HepG2 (cell line): Measurements from ENCODE around the gene INF2. TPM values are rescaled to one million over a fixed set of nuclear protein-coding genes. Genes with fewer than 3 reads are reported as not detected.

ENCODE experiments used
- ASH2L ChIP-seq: fragments of 300-600, 200-600 bp; sonication (generic); IDR thresholded peaks from 2 replicates; pipeline ENCODE4 v1.7.0; 2017; ENCODE audit warnings: low read depth, mild to moderate bottlenecking, moderate library complexity, mixed read lengths, low read length; ENCODE audit not compliant: insufficient read length
- ELF4 ChIP-seq: sonication (generic); formaldehyde crosslinking; IDR thresholded peaks from 2 replicates; pipeline ENCODE4 v1.5.0; 2020; ENCODE audit warnings: missing genetic modification reagents, mild to moderate bottlenecking, moderate library complexity, borderline replicate concordance
- EP300 ChIP-seq, 3 experiments: sonication (generic) in 1 of 3; formaldehyde crosslinking in 1 of 3; IDR thresholded peaks; 2 replicates each; pipeline versions ENCODE4 v1.5.1 to v1.6.1; 2011 to 2020; ENCODE audit warnings: low read depth in 2 of 3, low read length in 2 of 3, borderline replicate concordance in 1 of 3, improper control_type of control experiment in 1 of 3, mild to moderate bottlenecking in 1 of 3, missing genetic modification reagents in 1 of 3, moderate library complexity in 1 of 3
- FIP1L1 ChIP-seq: fragments of 200-400 bp; formaldehyde crosslinking; IDR thresholded peaks from 2 replicates; pipeline ENCODE4 v1.6.1; 2018; ENCODE audit warnings: low read depth, mild to moderate bottlenecking, low read length, moderate library complexity, borderline replicate concordance; ENCODE audit not compliant: insufficient read depth
- GFI1 ChIP-seq: sonication (generic); formaldehyde crosslinking; IDR thresholded peaks from 2 replicates; pipeline ENCODE4 v1.5.0; 2020; ENCODE audit warnings: missing genetic modification reagents, mild to moderate bottlenecking, borderline replicate concordance
- GZF1 ChIP-seq: sonication (generic); formaldehyde crosslinking; IDR thresholded peaks from 2 replicates; pipeline ENCODE4 v1.5.1; 2020; ENCODE audit warnings: mild to moderate bottlenecking, missing genetic modification reagents
- HHEX ChIP-seq: IDR thresholded peaks from 2 replicates; pipeline ENCODE4 v1.6.1; 2016; ENCODE audit warnings: control low read depth
- HMG20A ChIP-seq: IDR thresholded peaks from 2 replicates; pipeline ENCODE4 v1.6.1; 2016; ENCODE audit warnings: borderline replicate concordance
- JUN ChIP-seq: sonication (generic); formaldehyde crosslinking; IDR thresholded peaks from 2 replicates; pipeline ENCODE4 v1.4.0; 2020; ENCODE audit warnings: mild to moderate bottlenecking, missing genetic modification reagents
- KLF15 ChIP-seq: sonication (generic); formaldehyde crosslinking; IDR thresholded peaks from 2 replicates; pipeline ENCODE4 v1.8.1; 2023; ENCODE audit warnings: borderline replicate concordance, mild to moderate bottlenecking, inconsistent platforms, missing genetic modification reagents, mixed read lengths
- POGZ ChIP-seq: sonication (generic); formaldehyde crosslinking; IDR thresholded peaks from 2 replicates; pipeline ENCODE4 v1.4.0; 2020; ENCODE audit warnings: mild to moderate bottlenecking, missing genetic modification reagents
- POLR2AphosphoS5 ChIP-seq: IDR thresholded peaks from 2 replicates; pipeline ENCODE4 v1.6.1; 2012; ENCODE audit warnings: low read depth, low read length
- RBFOX2 ChIP-seq: fragments of 200-400 bp; formaldehyde crosslinking; IDR thresholded peaks from 2 replicates; pipeline ENCODE4 v1.6.1; 2017; ENCODE audit warnings: low read depth, mild to moderate bottlenecking, low read length
- ZBTB14 ChIP-seq: sonication (generic); formaldehyde crosslinking; IDR thresholded peaks from 2 replicates; pipeline ENCODE4 v1.4.0; 2020; ENCODE audit warnings: missing genetic modification reagents
- ZKSCAN8 ChIP-seq: IDR thresholded peaks from 2 replicates; pipeline ENCODE4 v1.6.1; 2016; ENCODE audit warnings: borderline replicate concordance, missing genetic modification reagents, missing compliant biosample characterization
- ZNF224 ChIP-seq: sonication (generic); formaldehyde crosslinking; IDR thresholded peaks from 2 replicates; pipeline ENCODE4 v1.5.0; 2020; ENCODE audit warnings: mild to moderate bottlenecking, missing genetic modification reagents
- ZNF260 ChIP-seq: sonication (generic); formaldehyde crosslinking; IDR thresholded peaks from 2 replicates; pipeline ENCODE4 v1.4.0; 2020; ENCODE audit warnings: missing genetic modification reagents, low read depth, mild to moderate bottlenecking, borderline replicate concordance
- ZNF484 ChIP-seq: sonication (generic); formaldehyde crosslinking; IDR thresholded peaks from 2 replicates; pipeline ENCODE4 v1.5.1; 2020; ENCODE audit warnings: mild to moderate bottlenecking, low read depth, missing genetic modification reagents, borderline replicate concordance
- ZNF704 ChIP-seq: sonication (generic); formaldehyde crosslinking; IDR thresholded peaks from 2 replicates; pipeline ENCODE4 v1.8.1; 2023; ENCODE audit warnings: mild to moderate bottlenecking, inconsistent platforms, moderate library complexity, missing genetic modification reagents, borderline replicate concordance
- ZNF713 ChIP-seq: sonication (generic); formaldehyde crosslinking; IDR thresholded peaks from 2 replicates; pipeline ENCODE4 v1.4.0; 2020; ENCODE audit warnings: mild to moderate bottlenecking, missing genetic modification reagents
- ZNF777 ChIP-seq: sonication (generic); formaldehyde crosslinking; IDR thresholded peaks from 2 replicates; pipeline ENCODE4 v1.4.0; 2020; ENCODE audit warnings: missing genetic modification reagents
- polyA plus RNA-seq, 8 experiments: library from polyadenylated mRNA; depleted of rRNA in 3 of 8; stranded (reverse) in 7 of 8; unstranded in 1 of 8; fragments of >200 nt; fragmentation: Illumina TruSeq in 4 of 8; extraction: Trizol in 4 of 8; gene quantifications; 2 replicates each; pipeline versions ENCODE4 v1.2.1 to v1.2.3, GENCODE V29; 2011 to 2016; ENCODE audit warnings: low read depth in 4 of 8, missing spikeins in 1 of 8, mixed read lengths in 1 of 8; ENCODE audit not compliant: insufficient read depth in 1 of 8
- total RNA-seq, 5 experiments: library from RNA; depleted of rRNA; stranded (reverse); fragments of >200 nt; fragmentation: Illumina TruSeq; extraction: Trizol; gene quantifications; 2 replicates each; pipeline ENCODE4 v1.2.3, GENCODE V29; 2016; ENCODE audit warnings: low read depth in 1 of 5
- TF ChIP-seq, protein P1 (sequence below): IDR thresholded peaks from 2 replicates; pipeline ENCODE4 v1.6.1; 2016; ENCODE audit warnings: low read depth, borderline replicate concordance
- TF ChIP-seq, protein P2 (sequence below): sonication (generic); formaldehyde crosslinking; IDR thresholded peaks from 2 replicates; pipeline ENCODE4 v1.5.0; 2020; ENCODE audit warnings: mild to moderate bottlenecking, missing genetic modification reagents, borderline replicate concordance

INF2 gene
- total and polyA plus RNA-seq, 2 of the 13 experiments (the other 11 are each of a cell fraction or from before 2014, with no cell fraction given): 16.4 to 26.4 TPM

DNA sequence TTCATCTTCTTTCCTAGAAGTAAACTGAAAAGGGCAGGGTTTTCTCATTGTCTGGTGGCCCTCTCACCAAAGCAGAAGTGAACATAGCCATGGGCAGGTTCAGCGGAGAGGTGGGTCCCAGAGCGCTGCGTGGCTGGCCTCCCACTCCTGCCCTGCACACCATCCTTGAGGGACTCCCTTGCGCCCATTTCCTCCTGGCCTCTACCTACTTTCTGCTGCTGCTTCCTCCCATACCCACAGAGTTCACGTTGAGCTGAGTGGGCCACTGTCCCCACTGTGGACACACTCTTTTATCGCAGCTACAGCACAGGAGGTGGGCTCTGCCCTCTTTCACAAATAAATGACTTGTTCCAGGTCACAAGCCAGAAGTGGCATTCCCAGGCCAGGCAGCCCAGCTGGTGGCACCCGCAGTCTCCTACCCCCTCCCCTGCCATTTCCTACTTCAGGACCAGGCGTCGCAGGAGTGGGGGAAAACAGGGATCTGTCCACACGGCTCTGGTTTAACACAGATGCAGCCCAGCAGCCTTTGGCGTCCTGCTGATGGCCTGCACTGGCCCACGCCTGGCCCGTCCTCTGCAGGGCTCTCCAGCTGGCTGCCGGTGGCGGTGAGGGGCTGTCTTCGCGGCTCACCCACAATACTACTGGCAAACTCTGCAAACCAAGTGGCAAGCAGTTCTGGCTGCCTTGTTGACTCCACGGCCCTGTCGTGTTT, 68.4 kb downstream of the INF2 start (continued):
- TF ChIP-seq ZNF224 (CRISPR knock-in tag) (no peak), ZNF713 (CRISPR knock-in tag) (no peak), POGZ (CRISPR knock-in tag) (no peak), GFI1 (CRISPR knock-in tag) (no peak), ZNF484 (no peak), HHEX (CRISPR knock-in tag) (no peak), JUN (CRISPR knock-in tag) (no peak), ZKSCAN8 (CRISPR knock-in tag) (no peak), EP300 (IDR thresholded peaks at IDR 0.05; ENCODE audit: low read depth in 2 of 2, low read length in 2 of 2) (no peak), EP300 (CRISPR knock-in tag; IDR thresholded peaks at IDR 0.05; ENCODE audit: borderline replicate concordance) (no peak), ELF4 (CRISPR knock-in tag) (no peak), POLR2AphosphoS5 (peak; percentile 55), ZNF777 (CRISPR knock-in tag) (no peak), ZBTB14 (CRISPR knock-in tag) (no peak), GZF1 (CRISPR knock-in tag) (no peak), RBFOX2 (peak; percentile 59), KLF15 (no peak), FIP1L1 (no peak), ZNF260 (CRISPR knock-in tag) (no peak), ZNF704 (no peak), HMG20A (CRISPR knock-in tag) (no peak), ASH2L (no peak)
- TF ChIP-seq, protein P1, sequence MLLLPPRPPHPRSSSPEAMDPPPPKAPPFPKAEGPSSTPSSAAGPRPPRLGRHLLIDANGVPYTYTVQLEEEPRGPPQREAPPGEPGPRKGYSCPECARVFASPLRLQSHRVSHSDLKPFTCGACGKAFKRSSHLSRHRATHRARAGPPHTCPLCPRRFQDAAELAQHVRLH (CRISPR knock-in tag): no peak
- TF ChIP-seq, protein P2, sequence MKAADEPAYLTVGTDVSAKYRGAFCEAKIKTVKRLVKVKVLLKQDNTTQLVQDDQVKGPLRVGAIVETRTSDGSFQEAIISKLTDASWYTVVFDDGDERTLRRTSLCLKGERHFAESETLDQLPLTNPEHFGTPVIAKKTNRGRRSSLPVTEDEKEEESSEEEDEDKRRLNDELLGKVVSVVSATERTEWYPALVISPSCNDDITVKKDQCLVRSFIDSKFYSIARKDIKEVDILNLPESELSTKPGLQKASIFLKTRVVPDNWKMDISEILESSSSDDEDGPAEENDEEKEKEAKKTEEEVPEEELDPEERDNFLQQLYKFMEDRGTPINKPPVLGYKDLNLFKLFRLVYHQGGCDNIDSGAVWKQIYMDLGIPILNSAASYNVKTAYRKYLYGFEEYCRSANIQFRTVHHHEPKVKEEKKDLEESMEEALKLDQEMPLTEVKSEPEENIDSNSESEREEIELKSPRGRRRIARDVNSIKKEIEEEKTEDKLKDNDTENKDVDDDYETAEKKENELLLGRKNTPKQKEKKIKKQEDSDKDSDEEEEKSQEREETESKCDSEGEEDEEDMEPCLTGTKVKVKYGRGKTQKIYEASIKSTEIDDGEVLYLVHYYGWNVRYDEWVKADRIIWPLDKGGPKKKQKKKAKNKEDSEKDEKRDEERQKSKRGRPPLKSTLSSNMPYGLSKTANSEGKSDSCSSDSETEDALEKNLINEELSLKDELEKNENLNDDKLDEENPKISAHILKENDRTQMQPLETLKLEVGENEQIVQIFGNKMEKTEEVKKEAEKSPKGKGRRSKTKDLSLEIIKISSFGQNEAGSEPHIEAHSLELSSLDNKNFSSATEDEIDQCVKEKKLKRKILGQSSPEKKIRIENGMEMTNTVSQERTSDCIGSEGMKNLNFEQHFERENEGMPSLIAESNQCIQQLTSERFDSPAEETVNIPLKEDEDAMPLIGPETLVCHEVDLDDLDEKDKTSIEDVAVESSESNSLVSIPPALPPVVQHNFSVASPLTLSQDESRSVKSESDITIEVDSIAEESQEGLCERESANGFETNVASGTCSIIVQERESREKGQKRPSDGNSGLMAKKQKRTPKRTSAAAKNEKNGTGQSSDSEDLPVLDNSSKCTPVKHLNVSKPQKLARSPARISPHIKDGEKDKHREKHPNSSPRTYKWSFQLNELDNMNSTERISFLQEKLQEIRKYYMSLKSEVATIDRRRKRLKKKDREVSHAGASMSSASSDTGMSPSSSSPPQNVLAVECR (CRISPR knock-in tag): no peak
